Epithelial cell of proximal tubule (primary cell): Measurements from ENCODE around the gene ZKSCAN4. TPM values are rescaled to one million over a fixed set of nuclear protein-coding genes. Genes with fewer than 3 reads are reported as not detected.

Experiments used
- DNase-seq: peaks from one replicate; pipeline ENCODE4 v3.0.0-alpha.2; 2011; ENCODE audit warnings: low read depth
- H3K4me3 ChIP-seq: 2 replicates; pipeline ENCODE4 v1.5.1; 2011; ENCODE audit warnings: low read depth, mild to moderate bottlenecking, low read length
- total RNA-seq: library from RNA; depleted of rRNA; stranded (reverse); fragments of >200 nt; gene quantifications from 2 replicates; pipeline ENCODE4 v1.2.3, GENCODE V29; 2015
- TF ChIP-seq, protein P1 (sequence below): conservative IDR thresholded peaks from 2 replicates; pipeline ENCODE4 v1.5.1; 2012; ENCODE audit warnings: low read depth, mild to moderate bottlenecking, low read length

Gene ZKSCAN4
- total RNA-seq, 1 donor from 2014 or later = 3.7 TPM

DNA sequence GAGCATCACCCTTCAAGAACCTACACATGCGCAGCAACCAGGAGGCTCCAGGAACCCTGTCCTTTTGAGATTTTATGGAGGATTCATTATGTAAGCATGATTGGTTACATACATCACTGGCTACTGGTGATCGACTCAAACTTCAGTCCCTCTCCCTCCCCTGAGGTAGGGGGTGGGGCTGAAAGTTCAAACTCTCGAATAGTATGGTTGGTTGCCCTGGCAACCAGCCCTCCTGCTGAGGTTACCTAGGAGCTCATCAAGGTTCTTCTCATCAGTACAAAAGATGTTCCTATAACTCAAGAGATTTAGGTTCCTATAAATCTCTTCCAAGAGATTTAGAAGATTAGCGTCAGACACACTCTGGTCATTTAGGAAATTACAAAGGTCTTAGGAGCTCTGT, 48.9 kb downstream of the ZKSCAN4 start:
- DNase-seq = no peak
- H3K4me3 ChIP-seq = no peak overlapping the region
- TF ChIP-seq, protein P1, sequence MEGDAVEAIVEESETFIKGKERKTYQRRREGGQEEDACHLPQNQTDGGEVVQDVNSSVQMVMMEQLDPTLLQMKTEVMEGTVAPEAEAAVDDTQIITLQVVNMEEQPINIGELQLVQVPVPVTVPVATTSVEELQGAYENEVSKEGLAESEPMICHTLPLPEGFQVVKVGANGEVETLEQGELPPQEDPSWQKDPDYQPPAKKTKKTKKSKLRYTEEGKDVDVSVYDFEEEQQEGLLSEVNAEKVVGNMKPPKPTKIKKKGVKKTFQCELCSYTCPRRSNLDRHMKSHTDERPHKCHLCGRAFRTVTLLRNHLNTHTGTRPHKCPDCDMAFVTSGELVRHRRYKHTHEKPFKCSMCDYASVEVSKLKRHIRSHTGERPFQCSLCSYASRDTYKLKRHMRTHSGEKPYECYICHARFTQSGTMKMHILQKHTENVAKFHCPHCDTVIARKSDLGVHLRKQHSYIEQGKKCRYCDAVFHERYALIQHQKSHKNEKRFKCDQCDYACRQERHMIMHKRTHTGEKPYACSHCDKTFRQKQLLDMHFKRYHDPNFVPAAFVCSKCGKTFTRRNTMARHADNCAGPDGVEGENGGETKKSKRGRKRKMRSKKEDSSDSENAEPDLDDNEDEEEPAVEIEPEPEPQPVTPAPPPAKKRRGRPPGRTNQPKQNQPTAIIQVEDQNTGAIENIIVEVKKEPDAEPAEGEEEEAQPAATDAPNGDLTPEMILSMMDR = no peak

DNA sequence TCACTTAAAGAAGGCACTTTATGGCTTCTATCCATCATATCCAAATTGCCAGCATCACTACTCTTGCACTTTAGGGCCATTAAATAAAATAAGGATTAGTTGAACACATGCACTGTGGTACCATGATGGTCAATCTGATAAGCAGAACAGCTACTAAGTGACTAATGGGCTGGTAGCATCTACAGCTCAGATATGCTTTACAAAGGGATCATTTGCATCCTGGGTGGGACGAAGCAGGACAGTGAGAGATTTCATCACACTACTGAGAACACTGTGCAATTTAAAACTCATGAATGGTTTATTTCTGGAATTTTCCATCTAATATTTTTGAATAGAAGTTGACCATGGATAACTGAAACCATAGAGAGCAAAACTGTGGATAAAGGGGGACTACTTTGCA, 52.0 kb downstream of the ZKSCAN4 start:
- no peak for DNase-seq
- TF ChIP-seq, protein P1 = no peak

More for the DNA sequence above, 52.0 kb downstream of the ZKSCAN4 start:
- H3K4me3 ChIP-seq = no peak overlapping the region

Other genes with a start within 250 kb of the ZKSCAN4 start
- 4.3 and 4.4 TPM in 2 replicates for gene ZNF165, start 171.7 kb downstream of the ZKSCAN4 start, total RNA-seq
- 6.7 and 7.4 TPM in 2 replicates for gene ZSCAN16, start 127.7 kb downstream of the ZKSCAN4 start, total RNA-seq
- gene ZKSCAN8, start 110.4 kb downstream of the ZKSCAN4 start, total RNA-seq = 5.0 and 8.4 TPM in 2 replicates
- 12.3 and 12.5 TPM in 2 replicates for gene ZSCAN9, start 27.0 kb downstream of the ZKSCAN4 start, total RNA-seq
- 0.17 and 0.65 TPM in 2 replicates for gene NKAPL, start 7.0 kb upstream of the ZKSCAN4 start, total RNA-seq
- gene ZSCAN26, start 14.9 kb upstream of the ZKSCAN4 start, total RNA-seq = 6.0 and 6.9 TPM in 2 replicates
- 5.2 and 7.1 TPM in 2 replicates for gene PGBD1, start 29.3 kb upstream of the ZKSCAN4 start, total RNA-seq
- 0.52 and 0.94 TPM in 2 replicates for gene ZSCAN31, start 83.9 kb upstream of the ZKSCAN4 start, total RNA-seq
- 1.8 and 3.6 TPM in 2 replicates for gene ZKSCAN3, start 97.7 kb upstream of the ZKSCAN4 start, total RNA-seq
- 4.8 and 4.9 TPM in 2 replicates for gene ZSCAN12, start 147.5 kb upstream of the ZKSCAN4 start, total RNA-seq
- 0.87 and 2.6 TPM in 2 replicates for gene ZSCAN23, start 191.2 kb upstream of the ZKSCAN4 start, total RNA-seq